ENCODE results near the gene SLCO3A1.

Gene SLCO3A1

DNA sequence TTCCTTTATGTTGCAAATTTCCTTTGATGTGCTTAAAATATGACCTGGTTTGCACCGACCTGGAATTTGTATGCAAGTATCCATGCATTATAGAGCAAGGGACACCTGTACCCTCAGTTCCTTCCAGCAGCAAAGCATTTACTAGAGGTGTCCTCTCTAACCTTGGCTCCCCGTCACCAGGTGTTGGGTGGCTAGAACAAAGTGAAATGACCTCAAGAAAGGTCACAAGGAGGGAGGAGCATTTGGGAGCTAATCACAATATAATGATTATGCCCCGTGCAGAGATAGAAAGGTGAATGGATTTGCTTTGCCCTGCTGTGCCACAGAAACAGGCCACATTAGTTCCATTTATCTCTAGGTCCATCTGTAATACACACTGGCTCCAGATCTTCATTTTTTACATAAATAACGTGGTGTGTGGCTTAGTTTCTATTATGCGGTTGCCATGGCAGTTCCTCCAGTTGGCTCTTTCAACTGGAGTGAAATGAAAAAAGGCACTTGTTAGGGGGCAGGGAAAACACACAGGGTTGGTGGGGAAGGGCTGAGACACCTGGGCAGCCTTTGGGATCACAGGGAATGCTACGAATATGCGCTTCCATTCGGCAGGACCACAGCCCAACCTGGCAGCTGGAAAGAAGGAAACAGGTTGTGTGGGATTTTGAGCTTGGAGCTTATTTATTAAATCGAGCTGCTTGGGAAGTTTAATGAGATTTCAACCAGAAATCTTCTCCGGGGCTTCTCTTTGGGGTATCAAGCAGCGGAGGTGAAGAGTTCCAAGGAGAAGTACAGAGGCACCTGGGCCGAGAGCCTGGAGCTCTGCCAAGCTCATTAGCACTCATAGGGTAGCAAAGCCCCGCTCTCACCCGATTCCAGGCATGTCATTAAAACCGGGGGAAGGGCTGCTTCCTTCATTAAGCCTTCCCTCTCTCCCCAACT, 306.7 kb downstream of the SLCO3A1 start:
- DNase-seq (ENCODE audit: low read depth in 3 of 3): no peak

DNA sequence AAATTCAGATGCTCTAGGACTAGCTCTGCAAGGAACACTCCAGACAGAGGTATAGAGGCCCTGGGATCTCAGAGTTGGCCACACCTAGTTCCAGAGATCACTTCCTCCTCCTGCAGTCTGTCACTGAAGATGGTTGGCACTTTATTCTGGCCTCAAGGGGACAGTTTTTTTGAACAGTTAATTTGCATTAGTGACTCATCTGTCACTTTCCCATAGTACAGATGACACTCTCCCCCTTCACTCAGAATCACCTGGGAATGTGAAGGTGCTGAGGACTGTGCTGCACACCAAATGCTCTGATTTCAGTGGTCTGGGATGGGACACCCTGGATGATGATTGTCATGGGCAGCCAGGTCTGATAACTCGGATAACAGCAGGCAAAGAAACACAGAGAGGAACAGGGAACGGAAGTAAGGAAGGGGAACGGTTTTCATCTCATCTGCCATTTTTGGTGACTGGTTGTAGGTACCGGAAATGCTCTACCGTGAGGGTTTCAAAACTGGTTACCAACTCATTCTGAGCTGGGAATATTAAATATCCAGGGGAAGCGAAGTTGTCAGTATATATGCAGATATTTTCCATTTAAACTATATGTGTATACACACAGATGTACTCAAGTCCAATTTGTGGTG, 307.6 kb downstream of the SLCO3A1 start:
- DNase-seq (ENCODE audit: low read depth in 3 of 3): no peak

DNA sequence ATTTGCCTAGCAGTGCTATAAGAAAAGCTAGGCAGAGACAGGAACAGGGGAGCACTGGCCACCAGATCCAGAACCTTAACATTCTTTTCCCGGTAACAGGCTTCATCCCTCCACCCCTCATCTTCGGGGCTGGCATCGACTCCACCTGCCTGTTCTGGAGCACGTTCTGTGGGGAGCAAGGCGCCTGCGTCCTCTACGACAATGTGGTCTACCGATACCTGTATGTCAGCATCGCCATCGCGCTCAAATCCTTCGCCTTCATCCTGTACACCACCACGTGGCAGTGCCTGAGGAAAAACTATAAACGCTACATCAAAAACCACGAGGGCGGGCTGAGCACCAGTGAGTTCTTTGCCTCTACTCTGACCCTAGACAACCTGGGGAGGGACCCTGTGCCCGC, 309.1 kb downstream of the SLCO3A1 start:
- no peak for DNase-seq (ENCODE audit: low read depth in 3 of 3)

DNA sequence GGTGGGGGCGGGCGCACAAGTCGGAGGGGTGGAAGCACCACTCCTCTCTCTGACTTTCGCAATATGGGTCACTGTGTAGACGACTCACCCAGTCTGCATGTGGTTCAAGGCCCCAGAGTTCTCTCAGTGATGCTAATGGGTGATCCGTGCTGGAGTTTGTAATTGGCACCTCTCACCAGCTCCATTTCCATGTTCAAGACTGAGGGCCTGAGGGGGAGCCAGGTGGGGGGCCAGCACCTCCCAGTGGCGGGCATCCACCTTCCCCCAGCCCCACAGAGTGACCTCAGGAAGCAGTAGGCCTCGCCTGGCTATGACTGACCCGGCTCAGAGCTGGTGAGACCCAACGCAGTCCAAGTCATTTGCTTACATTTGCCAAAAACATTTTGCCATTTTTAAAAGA, 310.1 kb downstream of the SLCO3A1 start:
- no peak for DNase-seq (ENCODE audit: low read depth in 3 of 3)

- DNase-seq (ENCODE audit: low read depth in 3 of 3): no peak
Observed at GRCh38 chr15:92164327-92165000, 311.0 kb downstream of the SLCO3A1 start.

DNA sequence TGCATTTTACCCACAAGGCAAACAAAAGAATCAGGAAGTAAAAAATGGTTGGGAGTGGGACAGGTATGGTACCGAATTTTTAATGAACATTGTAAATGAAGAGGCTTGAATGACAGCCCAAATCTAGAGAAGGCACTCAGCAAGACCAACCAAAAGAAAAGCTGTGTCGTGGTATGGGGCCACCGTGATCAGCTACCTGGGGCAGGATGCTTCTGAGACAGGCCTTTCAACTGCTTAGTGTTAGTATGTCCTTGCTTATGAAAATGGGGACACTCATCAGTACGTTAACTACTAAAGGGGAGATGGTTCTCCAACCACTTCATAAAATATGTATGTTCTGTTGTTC, 311.5 kb downstream of the SLCO3A1 start:
- no peak for DNase-seq (ENCODE audit: low read depth in 3 of 3)

DNA sequence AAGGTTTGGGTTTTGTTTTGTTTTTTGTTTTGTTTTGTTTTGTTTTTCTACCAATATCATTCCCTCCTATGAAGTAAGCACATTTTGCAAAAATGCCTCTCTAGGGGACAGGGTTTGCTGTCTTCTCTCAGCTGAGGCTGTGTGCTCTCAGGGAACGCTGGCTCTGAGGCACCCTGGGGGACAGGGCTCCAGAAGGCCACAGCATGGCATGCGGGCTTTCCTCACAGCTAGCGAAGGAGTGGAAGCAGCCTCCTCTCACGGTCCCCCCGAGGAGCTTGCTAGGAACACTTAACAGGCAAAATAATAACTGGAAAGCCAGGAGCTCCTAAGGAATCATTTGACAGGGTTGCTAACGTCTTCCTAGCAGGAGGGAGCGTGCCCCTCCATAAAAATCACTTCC, 312.5 kb downstream of the SLCO3A1 start:
- DNase-seq (ENCODE audit: low read depth in 3 of 3): no peak

- DNase-seq (ENCODE audit: low read depth in 3 of 3): no peak
Observed at GRCh38 chr15:92166751-92167405, 313.4 kb downstream of the SLCO3A1 start.

DNA sequence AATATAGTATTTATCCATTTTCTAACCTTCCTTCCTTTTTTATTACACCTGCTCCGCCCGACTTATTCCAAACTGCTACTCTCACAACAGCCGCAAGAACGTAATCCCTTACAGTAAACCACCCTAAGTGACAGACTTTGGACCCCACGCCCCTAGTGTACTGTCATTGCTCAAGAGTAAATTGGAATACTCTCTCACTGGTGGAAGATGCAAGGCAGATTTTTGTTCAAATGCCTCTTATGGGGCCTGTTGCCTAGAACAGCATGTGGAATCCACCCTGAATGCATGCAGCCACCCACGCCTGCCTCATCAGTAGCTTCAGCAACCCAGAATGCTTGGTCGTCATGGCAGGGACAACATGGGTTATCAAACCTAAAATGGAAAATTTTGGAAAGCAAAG, 313.9 kb downstream of the SLCO3A1 start:
- DNase-seq (ENCODE audit: low read depth in 3 of 3): no peak

DNA sequence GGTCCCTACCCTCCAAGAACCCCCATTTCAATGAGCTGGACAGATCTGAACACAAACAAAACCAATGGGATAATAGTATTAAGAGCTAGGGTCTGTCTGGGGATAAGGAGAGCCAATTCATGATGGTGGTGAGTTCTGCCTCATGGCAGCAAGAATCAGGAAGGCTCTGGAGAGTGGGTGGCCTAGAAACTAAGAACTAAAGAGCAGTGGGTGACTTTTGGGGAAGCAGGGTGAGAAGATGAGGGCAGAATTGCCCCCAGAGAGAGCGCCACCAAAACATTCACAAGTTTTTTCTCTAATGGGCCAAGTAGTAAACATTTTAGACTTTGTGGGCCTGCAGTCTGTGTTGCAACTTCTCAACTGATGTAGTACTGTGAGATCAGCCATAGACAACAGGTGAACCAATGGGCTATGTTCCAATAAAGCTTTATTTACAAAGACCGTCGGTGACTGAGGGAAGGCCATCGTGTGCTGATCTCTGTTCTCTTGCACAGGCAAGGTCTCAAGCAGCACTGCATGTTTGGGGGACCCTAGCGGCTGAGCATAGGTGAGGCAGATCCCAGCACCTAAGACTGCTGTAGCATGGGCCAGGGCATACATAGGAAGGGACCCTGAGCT, 314.7 kb downstream of the SLCO3A1 start:
- no peak for DNase-seq (ENCODE audit: low read depth in 3 of 3)

DNA sequence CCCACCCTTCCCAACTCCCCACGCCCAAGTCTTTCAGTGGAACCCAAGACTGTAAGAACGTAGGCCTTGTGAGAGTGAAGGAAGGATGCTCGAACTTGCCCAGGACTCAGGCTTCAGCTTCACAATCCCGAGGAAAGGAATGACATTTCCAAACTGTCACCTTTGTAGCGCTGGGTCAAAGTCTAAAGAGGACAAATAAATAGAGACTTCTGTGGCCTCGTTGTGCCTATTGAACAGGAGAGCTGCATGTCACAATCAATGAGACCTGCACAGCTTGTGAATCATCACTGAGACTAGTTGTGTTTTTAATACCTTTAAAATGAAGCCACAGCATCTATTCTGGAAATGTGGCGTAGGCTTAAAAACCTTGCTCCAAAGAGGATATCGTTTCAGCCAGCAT, 317.4 kb downstream of the SLCO3A1 start:
- no peak for DNase-seq (ENCODE audit: low read depth in 3 of 3)

- DNase-seq (ENCODE audit: low read depth in 3 of 3): no peak
Observed at GRCh38 chr15:92178911-92179310, 325.4 kb downstream of the SLCO3A1 start.

- DNase-seq (ENCODE audit: low read depth in 3 of 3): no peak
Observed at GRCh38 chr15:92184142-92184541, 330.6 kb downstream of the SLCO3A1 start.

GRCh38 chr15:92184679-92185230, 331.2 kb downstream of the SLCO3A1 start:
- no peak for DNase-seq (ENCODE audit: low read depth in 3 of 3)

DNA sequence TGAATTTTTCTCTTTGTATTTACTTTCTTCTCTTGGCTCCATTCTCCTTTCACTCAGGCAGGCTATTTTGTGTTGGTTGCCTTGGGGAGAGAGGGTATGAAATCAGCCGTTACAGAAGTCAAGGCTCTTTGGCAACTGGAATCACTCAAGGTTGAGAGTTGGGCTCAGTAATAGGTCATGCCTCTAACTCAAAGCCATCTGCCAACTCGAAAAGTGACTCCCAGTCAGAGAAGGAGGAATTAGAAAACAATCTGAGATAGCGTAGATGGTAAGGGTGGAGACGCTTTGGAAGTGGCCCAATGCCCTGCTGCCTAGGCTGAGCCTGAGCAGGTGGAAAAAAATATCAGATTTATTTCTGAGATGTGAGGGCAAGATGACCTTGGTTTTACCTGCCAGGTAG, 334.5 kb downstream of the SLCO3A1 start:
- DNase-seq (ENCODE audit: low read depth in 3 of 3): no peak

GRCh38 chr15:92189166-92189565, 335.7 kb downstream of the SLCO3A1 start:
- no peak for DNase-seq (ENCODE audit: low read depth in 3 of 3)

DNA sequence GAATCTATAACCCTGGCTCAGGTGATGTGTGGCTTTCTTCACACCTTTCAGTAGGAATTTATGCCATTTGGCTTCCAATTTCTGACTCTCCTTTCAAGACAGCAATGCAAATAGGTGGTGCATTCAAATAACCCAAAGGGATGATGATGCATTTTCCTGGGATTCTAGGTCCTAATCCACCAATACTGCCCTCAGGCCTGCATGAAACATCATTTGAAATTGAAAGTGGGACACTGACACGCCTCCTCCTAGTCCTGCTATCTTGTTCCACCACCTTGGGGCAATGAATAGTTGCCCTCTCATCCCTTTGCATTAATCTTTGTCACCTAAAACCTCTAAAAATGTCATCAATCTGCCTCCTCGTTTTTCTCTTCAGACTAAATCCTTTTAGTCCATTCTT, 341.7 kb downstream of the SLCO3A1 start:
- DNase-seq (ENCODE audit: low read depth in 3 of 3): no peak

DNA sequence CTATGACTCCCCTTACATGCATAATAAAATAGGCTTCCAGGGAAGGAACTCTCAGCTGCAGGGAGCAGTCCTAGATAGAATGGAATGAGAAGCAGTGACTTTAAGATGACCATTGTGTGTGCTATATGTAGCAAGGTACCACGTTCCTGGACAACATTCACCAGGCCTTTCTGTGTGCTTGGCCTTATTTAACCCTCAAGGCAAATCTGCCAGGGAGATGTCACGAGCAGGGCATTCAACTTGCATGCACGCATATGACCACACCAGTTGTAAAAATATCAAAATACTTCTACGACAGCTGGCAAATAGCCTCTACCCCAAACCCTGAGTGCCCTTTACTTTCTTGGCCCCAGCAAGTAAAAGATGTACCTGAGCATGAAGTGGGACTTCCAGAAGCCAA, 342.8 kb downstream of the SLCO3A1 start:
- DNase-seq (ENCODE audit: low read depth in 3 of 3): no peak

- no peak for DNase-seq (ENCODE audit: low read depth in 3 of 3)
Observed at GRCh38 chr15:92197746-92198145, 344.2 kb downstream of the SLCO3A1 start.

DNA sequence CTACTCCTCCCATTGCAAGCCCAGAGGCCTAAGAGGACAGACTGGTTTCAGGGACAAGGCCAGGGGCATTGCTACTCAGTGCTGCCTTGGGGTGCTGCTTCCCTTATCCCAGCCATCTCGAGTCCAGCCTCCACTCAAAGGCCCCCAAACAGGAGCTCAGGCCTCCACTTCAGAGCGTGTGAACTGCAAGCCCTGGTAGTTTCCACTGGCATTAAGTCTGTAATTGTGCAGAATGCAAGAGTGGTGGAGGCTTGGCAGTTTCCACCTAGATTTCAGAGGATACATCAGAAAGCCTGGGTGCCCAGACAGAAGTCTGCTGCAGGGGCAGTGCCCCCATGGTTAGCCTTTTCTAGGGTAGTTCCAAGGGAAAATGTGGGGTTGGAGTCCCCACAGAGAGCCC, 347.4 kb downstream of the SLCO3A1 start:
- no peak for DNase-seq (ENCODE audit: low read depth in 3 of 3)

DNA sequence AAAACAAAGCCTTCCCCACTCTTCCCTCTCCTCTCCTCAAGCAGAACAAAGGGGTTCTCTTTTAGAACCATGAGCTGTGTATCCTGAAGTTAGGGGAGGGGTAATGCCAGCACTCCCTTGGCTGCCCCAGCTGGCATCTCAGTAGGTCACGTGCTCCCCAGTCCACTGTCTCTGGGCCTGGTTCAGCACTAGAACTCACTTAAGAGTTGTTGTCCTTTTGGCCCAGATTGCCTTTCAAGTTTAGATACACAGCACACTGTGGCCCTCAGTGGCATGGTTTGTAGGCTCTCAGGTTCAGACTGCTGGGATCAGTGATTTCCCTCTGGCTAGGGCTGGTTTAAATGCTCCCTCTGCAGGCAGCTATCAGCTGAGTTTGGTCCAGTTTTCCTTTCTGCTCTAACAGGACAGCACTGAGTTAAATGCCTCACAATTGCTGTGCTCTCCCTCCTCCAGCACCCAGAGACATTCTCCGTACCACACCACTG, 351.8 kb downstream of the SLCO3A1 start:
- no peak for DNase-seq (ENCODE audit: low read depth in 3 of 3)
